HL-60/S4 treated with retinoic acid at 250 ng/mL for 4 days and 3 days (cell line): Measurements from ENCODE around the gene CLEC3B.
"Not testable (repeated sequence)": the region's sequence is repeated elsewhere in the genome, so short reads cannot be mapped to it uniquely, and the experiment has no call there.

Experiments used
- in situ Hi-C: fragments of 300-500 bp; cut with MboI; formaldehyde crosslinking; loops from 2 replicates; pipeline ENCODE4 v1.7.0; 2022; ENCODE audit warnings: low sequenced_read_pairs

The CLEC3B gene

GRCh38 chr3:45033791-45034190, 7.7 kb downstream of the CLEC3B start:
- in situ Hi-C loops = loop anchor here (10.0 kb wide), 3 partner anchors 171 to 631 kb away; no protein-coding TSS in a partner anchor

GRCh38 chr3:45034612-45035252, 8.6 kb downstream of the CLEC3B start:
- in situ Hi-C loops = loop anchor here (10.0 kb wide), 3 partner anchors 170 to 630 kb away; no protein-coding TSS in a partner anchor

GRCh38 chr3:45035441-45036301, 9.6 kb downstream of the CLEC3B start:
- in situ Hi-C loops = loop anchor here (10.0 kb wide), 3 partner anchors 169 to 629 kb away; no protein-coding TSS in a partner anchor

- in situ Hi-C loops = loop anchor here (10.0 kb wide), 3 partner anchors 167 to 627 kb away; no protein-coding TSS in a partner anchor
Observed at GRCh38 chr3:45037720-45038455, 11.8 kb downstream of the CLEC3B start.

GRCh38 chr3:45041666-45042065, 15.6 kb downstream of the CLEC3B start:
- in situ Hi-C loops = no loop called here

- in situ Hi-C loops = no loop called here
Observed at GRCh38 chr3:45042162-45042561, 16.1 kb downstream of the CLEC3B start.

GRCh38 chr3:45043728-45044299, 17.7 kb downstream of the CLEC3B start:
- in situ Hi-C loops = no loop called here

GRCh38 chr3:45048244-45048643, 22.1 kb downstream of the CLEC3B start:
- in situ Hi-C loops = no loop called here

- in situ Hi-C loops = no loop called here
Observed at GRCh38 chr3:45049807-45050206, 23.7 kb downstream of the CLEC3B start.

- in situ Hi-C loops = no loop called here
Observed at GRCh38 chr3:45051685-45052084, 25.6 kb downstream of the CLEC3B start.

GRCh38 chr3:45053805-45054195, 27.7 kb downstream of the CLEC3B start:
- in situ Hi-C loops = not testable (repeated sequence)

- in situ Hi-C loops = no loop called here
Observed at GRCh38 chr3:45054196-45054857, 28.2 kb downstream of the CLEC3B start.

GRCh38 chr3:45055032-45055410, 28.9 kb downstream of the CLEC3B start:
- in situ Hi-C loops = no loop called here

GRCh38 chr3:45055411-45056143, 29.5 kb downstream of the CLEC3B start:
- in situ Hi-C loops = no loop called here

GRCh38 chr3:45056608-45057301, 30.7 kb downstream of the CLEC3B start:
- in situ Hi-C loops = no loop called here

- in situ Hi-C loops = no loop called here
Observed at GRCh38 chr3:45057557-45057956, 31.5 kb downstream of the CLEC3B start.

- in situ Hi-C loops = no loop called here
Observed at GRCh38 chr3:45059132-45059531, 33.0 kb downstream of the CLEC3B start.

- in situ Hi-C loops = no loop called here
Observed at GRCh38 chr3:45060165-45060892, 34.2 kb downstream of the CLEC3B start.

- in situ Hi-C loops = no loop called here
Observed at GRCh38 chr3:45062697-45063070, 36.6 kb downstream of the CLEC3B start.
